ENCODE measurements around the gene NEK4.

NEK4 gene

DNA sequence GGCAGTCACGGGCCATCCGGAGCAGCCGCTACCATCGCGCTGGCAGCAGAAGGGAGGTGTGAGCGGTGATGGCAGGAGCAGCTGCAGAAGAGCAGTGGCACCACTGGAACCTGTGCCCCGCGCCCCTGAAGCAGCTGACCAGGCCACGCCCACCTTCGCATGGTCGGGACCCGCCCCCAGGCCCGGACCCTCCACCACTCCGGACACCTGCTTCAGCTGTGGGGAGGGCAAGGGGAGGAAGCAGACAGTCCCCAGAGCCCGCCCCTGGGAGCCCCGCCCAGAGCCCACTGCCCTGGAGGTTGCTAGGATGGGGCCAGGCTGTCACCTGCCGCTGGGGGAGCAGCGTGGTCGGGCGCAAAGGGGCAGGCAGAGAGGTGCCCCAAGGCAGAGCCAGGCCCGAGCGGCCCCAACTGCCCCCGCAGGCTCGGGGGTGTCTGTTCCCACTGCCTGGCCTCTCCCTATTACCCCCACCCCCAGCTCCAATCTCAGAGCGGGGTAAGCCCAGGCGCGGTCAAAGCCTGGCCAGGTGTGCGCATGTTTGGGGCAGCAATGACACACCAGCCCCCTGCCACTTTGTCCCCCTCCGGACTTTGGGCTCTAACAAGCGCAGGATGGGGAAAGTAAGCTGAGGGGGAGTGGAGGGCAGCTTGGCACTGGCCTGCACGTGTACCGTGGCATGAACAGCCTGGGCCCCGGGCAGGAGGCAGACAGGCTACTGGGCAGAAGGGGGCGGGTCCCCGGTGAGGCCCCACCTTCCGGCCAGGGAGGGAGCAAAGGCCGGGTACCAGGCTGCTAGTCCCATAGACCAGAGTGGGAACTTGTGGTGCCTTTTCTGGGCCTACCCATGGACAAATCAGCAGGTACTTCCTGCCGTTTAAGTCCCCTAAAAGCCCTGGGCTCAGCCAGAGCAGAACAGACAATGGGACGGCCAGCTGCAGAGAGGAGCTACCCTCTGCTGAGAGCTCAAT lies 56.1 kb downstream of the NEK4 start:
- Mint-ChIP-seq H3K27me3 (no peaks in the 10 kb centered on the region), H3K9me3 (no peaks in the 10 kb centered on the region), H3K27ac (no peak overlapping the region), H3K4me3 (no peak overlapping the region), H3K36me3 (ENCODE audit: low read depth) (peaks cover 18% of the 10 kb centered on the region), H3K4me1 (peaks cover 2% of the 10 kb centered on the region)
- no peak for DNase-seq
- ATAC-seq: no peak

GRCh38 chr3:52712291-52713212 lies 58.2 kb downstream of the NEK4 start:
- Mint-ChIP-seq H3K36me3 (ENCODE audit: low read depth) (peaks cover 22% of the 10 kb centered on the region), H3K4me3 (no peak overlapping the region), H3K27ac (no peak overlapping the region), H3K27me3 (no peaks in the 10 kb centered on the region), H3K9me3 (no peaks in the 10 kb centered on the region), H3K4me1 (peaks cover 13% of the 10 kb centered on the region)
- DNase-seq (no peak), ATAC-seq (no peak)

GRCh38 chr3:52710512-52710911 lies 60.2 kb downstream of the NEK4 start:
- peaks cover 20% of the 10 kb centered on the region for H3K4me1 Mint-ChIP-seq
- no peaks in the 10 kb centered on the region for H3K27me3 Mint-ChIP-seq
- peaks cover 25% of the 10 kb centered on the region for H3K36me3 Mint-ChIP-seq (ENCODE audit: low read depth)
- DNase-seq (no peak), ATAC-seq (no peak)
- H3K27ac Mint-ChIP-seq: no peak overlapping the region
- no peak overlapping the region for H3K4me3 Mint-ChIP-seq
- H3K9me3 Mint-ChIP-seq: no peaks in the 10 kb centered on the region

GRCh38 chr3:52707585-52707984 lies 63.2 kb downstream of the NEK4 start:
- Mint-ChIP-seq H3K36me3 (ENCODE audit: low read depth) (peaks cover 23% of the 10 kb centered on the region), H3K9me3 (no peaks in the 10 kb centered on the region), H3K27me3 (no peaks in the 10 kb centered on the region), H3K27ac (peak overlapping the region; percentile 68), H3K4me3 (peak overlapping the region; percentile 94), H3K4me1 (peaks cover 37% of the 10 kb centered on the region)
- no peak for ATAC-seq
- no peak for DNase-seq

- no peaks in the 10 kb centered on the region for H3K9me3 Mint-ChIP-seq
Measured at GRCh38 chr3:52705688-52706686, 64.8 kb downstream of the NEK4 start, which contains the start of the genes GLT8D1 and SPCS1. GLT8D1 (minus strand) TSS chr3:52705791; CDS start chr3:52700460, 5,331 bp downstream. SPCS1 (plus strand) TSS chr3:52706106; CDS start chr3:52706247, 141 bp downstream.

DNA sequence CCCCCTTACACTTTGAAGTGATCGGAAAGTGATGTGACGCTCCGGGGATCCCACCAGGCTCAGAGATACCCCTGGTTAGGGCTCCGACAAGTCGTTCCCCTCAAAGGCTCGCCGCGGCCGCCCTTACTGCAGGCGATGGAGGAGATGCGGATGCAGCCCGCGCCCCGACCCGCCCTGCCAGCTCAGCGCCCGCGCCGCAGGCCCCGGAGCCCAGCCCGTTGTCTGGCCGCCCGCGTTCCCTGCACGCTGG lies 65.4 kb downstream of the NEK4 start:
- ATAC-seq (no peak), DNase-seq (no peak)
- Mint-ChIP-seq H3K9me3 (no peaks in the 10 kb centered on the region), H3K27ac (peak overlapping the region; percentile 90), H3K27me3 (no peaks in the 10 kb centered on the region), H3K4me1 (peaks cover 37% of the 10 kb centered on the region), H3K4me3 (peak overlapping the region; percentile 94), H3K36me3 (ENCODE audit: low read depth) (peaks cover 19% of the 10 kb centered on the region)

More at GRCh38 chr3:52705688-52706686, 64.8 kb downstream of the NEK4 start, which contains the start of the genes GLT8D1 and SPCS1:
- ATAC-seq (peak; percentile 94), DNase-seq (peak; percentile 87)
- Mint-ChIP-seq H3K36me3 (ENCODE audit: low read depth) (peaks cover 19% of the 10 kb centered on the region), H3K27me3 (no peaks in the 10 kb centered on the region), H3K27ac (peak within 1 kb of the TSS; percentile 90), H3K4me1 (peaks cover 37% of the 10 kb centered on the region), H3K4me3 (peak within 1 kb of the TSS; percentile 94)

DNA sequence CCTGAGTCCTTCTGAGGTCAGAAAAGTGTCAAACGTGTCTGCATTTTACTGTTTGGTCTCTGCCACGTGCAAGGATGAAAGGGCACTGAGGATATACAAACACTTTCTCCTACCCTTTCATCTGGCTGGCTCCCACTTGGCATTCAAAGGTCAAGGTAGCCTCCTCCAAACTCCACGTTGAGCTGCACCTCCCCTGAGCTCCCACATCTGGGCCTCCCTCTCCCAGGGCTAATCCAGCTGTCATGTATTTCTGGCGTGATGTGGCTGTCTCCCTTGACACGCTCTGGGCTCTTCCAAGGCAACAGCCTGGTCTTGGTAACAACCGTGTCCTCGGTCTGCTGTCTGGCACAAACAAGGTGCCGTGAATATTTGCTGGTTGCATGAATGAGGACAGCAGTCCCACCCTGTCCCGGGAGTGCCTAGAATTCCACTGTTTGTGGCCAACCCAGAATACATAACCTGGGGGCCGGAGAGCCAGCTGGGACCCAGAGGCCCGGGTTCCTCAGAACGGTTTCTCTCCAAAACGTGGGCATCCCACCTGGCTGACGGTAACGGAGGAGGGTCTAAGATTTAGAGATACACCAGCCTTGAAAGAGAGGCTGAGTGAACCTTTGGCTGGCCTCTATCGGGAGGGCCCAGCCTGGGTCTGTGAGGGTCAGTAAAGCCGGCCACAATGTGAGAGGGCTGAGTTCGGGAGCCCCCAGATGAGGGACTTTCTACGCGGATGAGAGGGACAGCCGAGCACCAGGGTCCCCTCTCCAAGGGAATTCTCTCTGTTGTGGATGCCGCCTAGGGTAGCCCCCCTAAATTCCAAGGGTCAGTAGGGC lies 65.9 kb downstream of the NEK4 start:
- H3K4me1 Mint-ChIP-seq: peaks cover 37% of the 10 kb centered on the region
- H3K4me3 Mint-ChIP-seq: peak overlapping the region; percentile 94
- DNase-seq (peak; percentile 39), ATAC-seq (peak; percentile 27)
- no peaks in the 10 kb centered on the region for H3K9me3 Mint-ChIP-seq
- H3K27ac Mint-ChIP-seq: peak overlapping the region; percentile 90
- H3K36me3 Mint-ChIP-seq (ENCODE audit: low read depth): peaks cover 23% of the 10 kb centered on the region
- no peaks in the 10 kb centered on the region for H3K27me3 Mint-ChIP-seq

DNA sequence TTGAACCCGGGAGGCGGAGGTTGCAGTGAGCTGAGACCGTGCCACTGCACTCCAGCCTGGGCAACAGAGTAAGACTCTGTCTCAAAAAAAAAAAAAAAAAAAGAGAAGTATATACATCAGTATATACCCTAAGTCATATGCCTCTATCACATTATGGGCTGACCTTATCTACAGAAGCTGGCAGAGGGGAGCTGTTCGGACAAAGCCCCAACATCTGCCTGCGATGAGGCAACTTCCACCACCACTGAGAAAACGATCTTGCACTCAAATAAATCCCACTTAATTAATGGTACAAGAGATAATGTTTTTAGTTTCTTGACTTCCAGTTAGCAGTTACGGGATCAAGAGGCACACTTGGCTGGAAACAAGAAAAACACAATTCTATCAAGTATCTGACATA lies 67.4 kb downstream of the NEK4 start:
- DNase-seq (no peak), ATAC-seq (no peak)
- Mint-ChIP-seq H3K36me3 (ENCODE audit: low read depth) (peaks cover 16% of the 10 kb centered on the region), H3K9me3 (no peaks in the 10 kb centered on the region), H3K27me3 (no peaks in the 10 kb centered on the region), H3K27ac (no peak overlapping the region), H3K4me1 (peaks cover 32% of the 10 kb centered on the region), H3K4me3 (peak overlapping the region; percentile 94)

GRCh38 chr3:52697632-52697965 lies 73.1 kb downstream of the NEK4 start:
- Mint-ChIP-seq H3K4me3 (no peak overlapping the region), H3K36me3 (ENCODE audit: low read depth) (peaks cover 49% of the 10 kb centered on the region), H3K4me1 (peaks cover 29% of the 10 kb centered on the region), H3K27ac (peak overlapping the region; percentile 49), H3K9me3 (no peaks in the 10 kb centered on the region), H3K27me3 (no peaks in the 10 kb centered on the region)
- ATAC-seq: no peak
- DNase-seq: no peak

DNA sequence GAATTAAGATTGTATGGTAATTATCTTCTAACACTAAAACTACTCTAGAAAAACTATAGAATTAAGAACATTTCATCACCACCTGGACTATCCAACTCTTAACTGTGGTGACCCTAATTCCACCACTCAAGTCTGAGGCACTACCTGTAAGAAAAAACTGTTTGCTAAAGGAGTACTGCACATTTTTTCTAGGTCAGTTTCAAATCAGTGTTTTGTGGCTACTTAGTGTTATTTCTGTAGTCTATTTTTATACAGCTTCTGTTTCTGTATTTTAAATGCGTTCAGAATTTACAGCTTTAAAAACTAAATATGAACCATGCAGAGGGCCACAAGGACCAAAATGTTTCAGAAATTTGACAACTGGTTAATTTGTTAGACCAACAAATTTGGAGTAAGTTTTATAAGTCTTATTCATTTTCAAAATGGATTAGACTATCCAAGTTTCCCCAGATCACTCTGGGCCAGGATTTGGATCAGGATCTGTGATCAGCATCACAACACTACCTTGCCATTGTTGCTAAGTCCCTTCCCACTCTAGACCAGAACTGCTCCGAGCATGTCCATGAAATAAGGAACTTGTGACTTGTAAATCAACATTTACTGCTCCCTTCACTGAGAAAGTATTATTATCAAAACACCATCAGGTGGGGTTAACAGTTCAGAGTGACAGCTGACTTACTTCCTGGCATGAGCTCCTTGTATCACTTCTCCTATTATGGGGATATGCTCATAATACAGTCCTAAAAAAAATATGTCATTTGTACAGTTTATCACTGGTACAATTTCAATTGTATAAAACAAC lies 73.7 kb downstream of the NEK4 start:
- Mint-ChIP-seq H3K27me3 (no peaks in the 10 kb centered on the region), H3K9me3 (no peaks in the 10 kb centered on the region), H3K4me1 (peaks cover 29% of the 10 kb centered on the region), H3K4me3 (no peak overlapping the region), H3K27ac (peak overlapping the region; percentile 49), H3K36me3 (ENCODE audit: low read depth) (peaks cover 54% of the 10 kb centered on the region)
- no peak for ATAC-seq
- no peak for DNase-seq

GRCh38 chr3:52695798-52696671 lies 74.7 kb downstream of the NEK4 start:
- ATAC-seq (no peak), DNase-seq (no peak)
- Mint-ChIP-seq H3K4me3 (no peak overlapping the region), H3K27ac (no peak overlapping the region), H3K36me3 (ENCODE audit: low read depth) (peaks cover 63% of the 10 kb centered on the region), H3K4me1 (peaks cover 35% of the 10 kb centered on the region), H3K27me3 (no peaks in the 10 kb centered on the region), H3K9me3 (no peaks in the 10 kb centered on the region)
